Neural crest cell (in vitro differentiated cells): ENCODE measurements around the gene FOXC1. TPM values are rescaled to one million over a fixed set of nuclear protein-coding genes. Genes with fewer than 3 reads are reported as not detected.

Source experiments
- DNase-seq: peaks from one replicate; pipeline ENCODE4 v3.0.0; 2021; ENCODE audit warnings: low read depth, mixed read lengths, low spot score
- H3K27ac Mint-ChIP-seq: one replicate; pipeline ENCODE4 v1.8.0; 2021; ENCODE audit warnings: mild to moderate bottlenecking, mixed read lengths; ENCODE audit not compliant: unreplicated experiment
- H3K27me3 Mint-ChIP-seq: 2 replicates; pipeline ENCODE4 v1.8.0; 2021; ENCODE audit warnings: low read depth, mild to moderate bottlenecking, mixed read lengths
- H3K36me3 Mint-ChIP-seq: 2 replicates; pipeline ENCODE4 v1.8.0; 2021; ENCODE audit warnings: low read depth, mild to moderate bottlenecking, mixed read lengths
- H3K4me1 Mint-ChIP-seq: 2 replicates; pipeline ENCODE4 v1.8.0; 2021; ENCODE audit warnings: mixed read lengths
- H3K4me3 Mint-ChIP-seq: one replicate; pipeline ENCODE4 v1.8.0; 2021; ENCODE audit warnings: mild to moderate bottlenecking, mixed read lengths
- H3K9me3 Mint-ChIP-seq: 2 replicates; pipeline ENCODE4 v1.8.0; 2021; ENCODE audit warnings: mixed read lengths
- total RNA-seq: library from RNA; stranded (reverse); gene quantifications from 2 replicates; pipeline ENCODE4 v1.2.1, GENCODE V29; 2021
- TF ChIP-seq, protein P1 (sequence below): fragments of 200-600 bp; sonication (generic); conservative IDR thresholded peaks from 2 replicates; pipeline ENCODE4 v1.5.0; 2021; ENCODE audit warnings: antibody characterized with exemption, mild to moderate bottlenecking

FOXC1 gene
- total RNA-seq, 1 donor from 2014 or later: 1.7 TPM

DNA sequence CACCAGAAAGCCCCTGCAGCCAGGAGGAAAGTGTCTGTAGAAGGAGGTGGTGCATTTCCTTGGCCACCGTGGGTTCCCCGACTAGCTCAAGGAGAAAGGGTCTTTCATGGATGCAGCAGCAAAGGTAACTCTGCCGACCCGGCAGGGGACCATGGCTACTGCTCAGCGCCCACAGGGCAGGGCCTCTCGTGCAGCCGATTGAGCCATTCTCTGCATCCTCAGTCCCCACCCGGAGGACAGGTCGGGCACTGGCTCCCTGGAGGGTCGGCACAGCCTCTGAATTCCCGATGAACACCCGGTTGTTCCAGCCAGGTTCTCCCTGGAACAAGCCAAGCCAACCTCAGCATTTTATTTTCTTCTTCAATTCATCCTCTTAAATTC is 24.1 kb upstream of the FOXC1 start:
- peaks cover 3% of the 10 kb centered on the region for H3K9me3 Mint-ChIP-seq
- no peak for DNase-seq
- H3K36me3 Mint-ChIP-seq: no peaks in the 10 kb centered on the region
- TF ChIP-seq, protein P1, sequence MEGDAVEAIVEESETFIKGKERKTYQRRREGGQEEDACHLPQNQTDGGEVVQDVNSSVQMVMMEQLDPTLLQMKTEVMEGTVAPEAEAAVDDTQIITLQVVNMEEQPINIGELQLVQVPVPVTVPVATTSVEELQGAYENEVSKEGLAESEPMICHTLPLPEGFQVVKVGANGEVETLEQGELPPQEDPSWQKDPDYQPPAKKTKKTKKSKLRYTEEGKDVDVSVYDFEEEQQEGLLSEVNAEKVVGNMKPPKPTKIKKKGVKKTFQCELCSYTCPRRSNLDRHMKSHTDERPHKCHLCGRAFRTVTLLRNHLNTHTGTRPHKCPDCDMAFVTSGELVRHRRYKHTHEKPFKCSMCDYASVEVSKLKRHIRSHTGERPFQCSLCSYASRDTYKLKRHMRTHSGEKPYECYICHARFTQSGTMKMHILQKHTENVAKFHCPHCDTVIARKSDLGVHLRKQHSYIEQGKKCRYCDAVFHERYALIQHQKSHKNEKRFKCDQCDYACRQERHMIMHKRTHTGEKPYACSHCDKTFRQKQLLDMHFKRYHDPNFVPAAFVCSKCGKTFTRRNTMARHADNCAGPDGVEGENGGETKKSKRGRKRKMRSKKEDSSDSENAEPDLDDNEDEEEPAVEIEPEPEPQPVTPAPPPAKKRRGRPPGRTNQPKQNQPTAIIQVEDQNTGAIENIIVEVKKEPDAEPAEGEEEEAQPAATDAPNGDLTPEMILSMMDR: no peak
- no peak overlapping the region for H3K4me3 Mint-ChIP-seq
- H3K27me3 Mint-ChIP-seq: no peaks in the 10 kb centered on the region
- no peak overlapping the region for H3K27ac Mint-ChIP-seq
- H3K4me1 Mint-ChIP-seq: no peaks in the 10 kb centered on the region

DNA sequence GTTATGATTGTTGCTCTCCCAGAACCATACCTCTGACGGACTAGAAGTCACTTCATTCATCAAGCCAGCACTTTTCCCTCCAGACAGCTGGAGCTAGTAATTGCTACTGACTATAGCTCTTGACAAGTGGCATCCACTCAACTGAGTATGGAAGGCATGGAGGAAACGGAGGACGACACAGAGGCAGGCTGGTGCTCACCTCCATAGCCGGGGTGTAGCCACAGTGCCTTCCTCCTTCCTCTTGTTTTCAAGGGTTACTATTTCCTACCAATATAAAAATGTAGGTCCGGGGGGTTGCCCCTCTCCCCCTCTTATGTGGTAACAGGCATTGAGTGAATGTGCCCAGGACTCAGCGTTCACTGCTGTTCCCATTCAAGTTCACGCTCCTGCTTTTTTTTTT is 23.5 kb upstream of the FOXC1 start:
- DNase-seq: no peak
- H3K27me3 Mint-ChIP-seq: no peaks in the 10 kb centered on the region
- H3K27ac Mint-ChIP-seq: no peak overlapping the region
- H3K4me3 Mint-ChIP-seq: no peak overlapping the region
- TF ChIP-seq, protein P1: no peak
- H3K9me3 Mint-ChIP-seq: peaks cover 3% of the 10 kb centered on the region
- no peaks in the 10 kb centered on the region for H3K36me3 Mint-ChIP-seq
- H3K4me1 Mint-ChIP-seq: no peaks in the 10 kb centered on the region

DNA sequence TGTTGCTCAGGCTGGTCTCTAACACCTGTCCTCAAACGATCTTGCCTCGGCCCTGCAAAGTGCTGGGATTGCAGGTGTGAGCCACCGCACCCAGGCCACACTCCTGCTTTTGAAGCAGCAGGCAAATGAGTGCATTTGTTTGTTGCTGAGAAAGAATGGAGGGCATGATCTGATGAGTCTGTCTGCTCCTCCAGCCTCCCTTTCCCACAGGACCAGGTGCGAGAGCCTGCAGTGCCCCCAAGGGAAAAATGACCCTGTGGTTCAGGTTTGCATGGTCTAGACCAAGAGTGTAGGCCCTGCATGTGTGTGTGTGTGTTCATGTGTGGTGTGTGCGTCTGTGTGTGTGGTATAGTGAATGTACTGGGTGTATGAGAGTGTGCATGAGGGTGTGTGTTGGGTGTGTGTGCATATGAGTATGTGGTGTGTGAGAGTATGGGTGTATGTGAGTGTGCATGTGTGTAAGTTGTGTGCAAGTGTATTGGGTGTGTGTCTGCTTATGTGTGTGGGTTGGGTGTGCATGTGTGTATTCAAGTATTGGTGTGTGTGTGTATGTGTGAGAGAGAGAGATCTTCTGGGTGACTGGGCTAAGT is 22.8 kb upstream of the FOXC1 start:
- Mint-ChIP-seq H3K4me3 (no peak overlapping the region), H3K9me3 (peaks cover 3% of the 10 kb centered on the region), H3K27me3 (no peaks in the 10 kb centered on the region), H3K27ac (no peak overlapping the region), H3K36me3 (no peaks in the 10 kb centered on the region), H3K4me1 (no peaks in the 10 kb centered on the region)
- no peak for DNase-seq
- TF ChIP-seq, protein P1: no peak

DNA sequence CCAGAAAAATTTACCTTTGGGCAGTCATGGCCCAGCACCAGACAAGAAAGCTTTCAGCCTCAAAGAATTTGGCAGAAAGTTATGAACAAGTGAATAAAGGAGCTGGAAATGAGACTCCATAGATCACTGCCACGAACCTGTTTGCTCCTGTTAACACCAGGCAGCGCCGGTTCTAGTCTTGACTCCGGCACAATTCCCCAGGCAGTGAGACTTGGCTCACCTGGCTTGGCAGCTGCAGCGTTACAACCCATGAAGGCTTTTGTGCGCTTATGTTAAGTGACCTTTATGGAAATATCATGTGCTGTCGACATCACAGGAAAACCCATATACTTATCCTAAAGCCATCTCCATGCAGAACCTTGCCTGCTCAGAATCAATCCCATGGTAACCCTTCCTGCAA is 22.2 kb upstream of the FOXC1 start:
- no peak for DNase-seq
- H3K27me3 Mint-ChIP-seq: no peaks in the 10 kb centered on the region

DNA sequence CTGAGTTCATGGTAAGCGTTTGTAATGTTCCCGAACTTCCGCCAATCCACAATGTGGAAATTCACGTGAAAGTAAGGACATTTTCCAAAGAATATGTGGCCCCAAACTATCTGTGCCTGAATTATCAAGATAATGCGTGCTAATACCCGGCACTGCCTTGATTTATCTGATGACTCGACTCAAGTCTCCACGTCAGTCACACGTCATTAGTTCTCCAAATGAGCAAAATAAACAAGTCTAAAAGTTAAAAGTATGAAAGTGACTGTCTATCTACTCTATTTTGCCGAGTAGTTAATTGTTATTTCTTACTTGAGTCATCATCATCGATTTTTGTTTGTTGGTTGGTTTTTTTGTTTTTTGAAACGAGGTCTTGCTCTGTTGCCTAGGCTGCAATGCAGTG is 21.7 kb upstream of the FOXC1 start:
- H3K27me3 Mint-ChIP-seq: peaks cover 2% of the 10 kb centered on the region
- H3K36me3 Mint-ChIP-seq: no peaks in the 10 kb centered on the region
- no peaks in the 10 kb centered on the region for H3K4me1 Mint-ChIP-seq
- H3K4me3 Mint-ChIP-seq: no peak overlapping the region
- H3K9me3 Mint-ChIP-seq: peaks cover 3% of the 10 kb centered on the region
- DNase-seq: no peak
- no peak overlapping the region for H3K27ac Mint-ChIP-seq
- TF ChIP-seq, protein P1: no peak

More for the DNA sequence above, 22.2 kb upstream of the FOXC1 start:
- Mint-ChIP-seq H3K36me3 (no peaks in the 10 kb centered on the region), H3K4me3 (no peak overlapping the region), H3K27ac (no peak overlapping the region), H3K9me3 (peaks cover 3% of the 10 kb centered on the region), H3K4me1 (no peaks in the 10 kb centered on the region)
- TF ChIP-seq, protein P1: no peak
